HS-27A (cell line): ENCODE data around the gene MYH11.
"Not testable (repeated sequence)": the region's sequence is repeated elsewhere in the genome, so short reads cannot be mapped to it uniquely, and the experiment has no call there.

Source experiments
- DNase-seq: peaks from one replicate; pipeline ENCODE4 v3.0.0-alpha.2; 2012; ENCODE audit warnings: low read depth, missing footprints

The MYH11 gene

DNA sequence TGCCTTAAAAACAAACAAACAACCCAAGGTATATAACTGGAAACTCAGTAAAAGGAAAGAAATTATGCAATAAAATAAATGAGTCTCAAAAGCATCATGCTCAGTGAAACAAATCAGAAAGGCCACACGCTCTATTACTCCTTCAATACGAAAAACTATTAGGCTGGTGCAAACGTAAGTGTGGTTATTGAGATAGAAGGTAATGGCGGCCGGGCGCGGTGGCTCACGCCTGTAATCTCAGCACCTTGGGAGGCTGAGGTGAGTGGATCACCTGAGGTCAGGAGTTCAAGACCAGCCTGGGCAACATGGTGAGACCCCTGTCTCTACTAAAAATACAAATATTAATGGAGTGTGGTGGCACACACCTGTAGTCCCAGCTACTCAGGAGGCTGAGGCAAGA is 17.6 kb downstream of the MYH11 start:
- DNase-seq, result not testable (repeated sequence)

GRCh38 chr16:15837761-15838160 is 19.1 kb downstream of the MYH11 start:
- DNase-seq, result no peak

- DNase-seq, result no peak
These were observed 19.7 kb downstream of the MYH11 start for GRCh38 chr16:15836965-15837611.

- no peak for DNase-seq
These were observed 20.8 kb downstream of the MYH11 start for GRCh38 chr16:15836074-15836473.

DNA sequence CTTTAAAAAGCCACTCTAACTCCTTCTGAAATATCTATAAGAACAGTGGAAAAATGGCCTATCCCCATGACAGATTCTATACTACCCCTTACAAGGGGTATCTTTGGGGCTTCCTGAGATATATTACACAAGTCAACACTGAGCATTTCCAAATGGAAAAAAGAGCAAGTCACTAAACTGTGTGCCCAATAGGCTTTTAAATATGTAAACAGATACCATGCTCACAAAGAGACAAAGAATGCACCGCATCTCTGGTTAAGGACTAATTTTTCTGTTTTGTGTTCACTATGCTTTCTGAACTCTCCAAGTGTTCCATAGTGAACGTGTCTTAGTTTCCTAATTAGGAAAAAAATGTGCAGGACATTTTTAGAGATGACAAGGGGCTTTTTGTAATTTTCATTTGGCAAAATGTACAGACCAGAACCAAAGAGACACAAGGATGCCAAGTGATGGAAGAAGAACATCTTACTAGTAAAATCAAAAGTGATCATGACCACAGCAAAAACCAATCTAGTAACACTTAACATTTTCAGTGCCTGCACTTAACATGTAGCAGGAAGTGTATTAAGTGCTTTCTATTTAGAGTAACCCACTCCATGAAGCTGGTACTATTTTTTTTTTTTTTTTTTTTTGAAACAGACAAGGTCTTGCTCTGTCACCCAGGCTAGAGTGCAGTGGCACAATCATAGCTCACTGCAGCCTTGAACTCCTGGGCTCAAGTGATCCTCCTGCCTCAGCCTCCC is 21.5 kb downstream of the MYH11 start:
- DNase-seq, result no peak

DNA sequence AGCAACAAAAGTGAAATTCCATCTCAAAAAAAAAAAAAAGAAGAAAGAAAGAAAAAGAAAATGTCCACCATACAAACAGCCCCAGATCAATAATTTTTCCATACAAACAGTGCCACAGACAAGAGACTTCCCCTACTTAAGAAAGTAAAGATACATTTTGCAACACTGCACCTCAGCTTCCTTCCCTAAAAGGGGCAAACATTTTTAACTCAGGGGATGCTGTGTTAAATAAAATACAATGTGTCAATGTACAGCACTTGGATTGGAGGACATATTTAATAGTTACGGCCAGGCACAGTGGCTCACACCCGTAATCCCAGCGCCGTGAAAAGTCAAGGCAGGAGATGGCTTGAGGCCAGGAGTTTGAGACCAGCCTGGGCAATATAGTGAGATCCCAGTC is 22.3 kb downstream of the MYH11 start:
- DNase-seq, result no peak

DNA sequence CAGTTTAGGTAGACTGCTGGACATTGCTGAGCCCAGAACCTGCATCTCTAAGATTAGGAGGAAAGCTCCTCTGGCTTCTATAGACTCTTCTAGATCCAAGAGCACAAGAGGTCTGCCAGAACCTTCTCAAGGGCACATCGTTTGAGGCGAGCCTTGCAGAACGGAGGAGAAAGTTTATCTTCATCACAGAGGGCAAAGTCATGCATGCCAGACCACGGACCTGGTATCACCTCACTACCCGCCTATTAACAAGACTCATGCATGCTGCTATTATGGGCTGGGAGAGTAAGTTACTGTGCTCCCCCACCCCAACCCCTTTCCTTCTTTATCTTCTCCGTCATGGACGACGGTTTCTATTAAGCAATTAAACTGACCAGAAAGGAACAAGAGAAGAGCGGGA is 23.3 kb downstream of the MYH11 start:
- DNase-seq, result no peak

DNA sequence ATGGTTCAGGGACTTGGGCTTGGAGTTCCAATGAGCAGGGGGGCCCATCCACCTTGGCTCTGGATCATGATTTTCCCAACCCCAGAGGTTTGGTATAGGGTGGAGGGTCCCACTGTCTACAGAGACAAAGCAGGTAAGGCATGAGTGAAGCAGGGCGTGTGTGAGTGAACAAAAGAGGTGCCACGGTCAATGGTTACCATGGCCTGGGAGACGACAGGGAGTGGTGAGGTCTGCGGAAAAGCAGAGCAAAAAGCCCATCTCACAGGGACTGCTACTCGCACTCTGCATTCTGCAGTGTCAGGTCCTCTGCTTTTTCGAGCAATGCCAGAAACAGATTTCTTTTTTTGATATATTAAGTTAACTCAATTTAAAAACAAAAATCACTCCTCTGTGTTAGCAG is 24.6 kb downstream of the MYH11 start:
- DNase-seq, result no peak

GRCh38 chr16:15830832-15831451 is 25.9 kb downstream of the MYH11 start:
- no peak for DNase-seq

- DNase-seq, result no peak
These were observed 27.4 kb downstream of the MYH11 start for GRCh38 chr16:15829460-15829859.

DNA sequence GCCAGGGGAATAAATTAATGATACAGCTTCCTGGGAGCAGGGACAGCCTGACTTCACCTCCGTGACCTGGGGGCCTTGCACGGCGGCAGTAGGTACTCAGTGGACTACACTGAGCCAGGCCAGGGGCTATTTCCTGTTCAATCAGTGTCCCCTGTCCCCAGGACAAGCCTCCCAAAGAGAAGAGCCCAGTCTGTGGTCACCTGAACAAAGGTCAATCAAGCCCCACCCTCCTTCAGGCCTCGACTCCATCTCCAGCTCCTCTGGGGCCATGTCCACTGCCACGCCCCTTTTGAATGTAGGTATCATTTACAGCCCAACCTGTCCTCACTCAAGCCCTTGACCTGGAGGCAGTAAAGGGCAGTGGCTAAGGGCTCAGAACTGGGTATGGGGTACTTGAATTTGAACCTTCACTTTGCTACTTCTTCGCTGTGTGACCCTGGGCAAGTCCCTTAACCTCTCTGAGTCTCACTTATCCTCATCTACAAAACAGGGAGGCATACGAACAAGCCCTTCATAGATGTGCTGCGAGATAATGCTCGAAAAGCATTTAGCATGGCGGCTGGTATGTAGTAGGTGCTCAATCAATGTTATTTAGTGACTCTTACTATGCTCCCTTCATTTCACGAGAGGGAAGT is 29.0 kb downstream of the MYH11 start:
- no peak for DNase-seq

GRCh38 chr16:15827299-15827698 is 29.5 kb downstream of the MYH11 start:
- no peak for DNase-seq

- no peak for DNase-seq
These were observed 31.0 kb downstream of the MYH11 start for GRCh38 chr16:15825750-15826305.

DNA sequence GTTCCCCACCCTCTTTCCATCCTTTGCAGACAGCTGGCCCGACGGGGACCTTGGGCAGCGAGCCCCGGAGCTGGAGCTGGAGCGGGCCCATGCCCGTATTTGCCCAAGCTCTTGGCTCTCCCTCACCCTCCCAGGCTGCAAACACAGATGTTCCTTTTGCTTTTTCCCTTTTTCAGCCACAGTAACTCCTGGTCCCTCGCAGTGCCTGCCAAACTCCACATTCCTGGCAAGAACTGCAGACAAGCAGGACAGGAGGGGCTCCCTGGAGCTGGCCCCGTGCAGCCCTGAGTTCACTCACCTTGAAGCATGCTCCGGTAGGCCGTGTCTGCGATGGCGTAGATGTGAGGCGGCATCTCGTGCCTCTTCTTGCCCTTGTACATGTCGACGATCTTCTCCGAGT is 33.9 kb downstream of the MYH11 start:
- DNase-seq, result no peak

DNA sequence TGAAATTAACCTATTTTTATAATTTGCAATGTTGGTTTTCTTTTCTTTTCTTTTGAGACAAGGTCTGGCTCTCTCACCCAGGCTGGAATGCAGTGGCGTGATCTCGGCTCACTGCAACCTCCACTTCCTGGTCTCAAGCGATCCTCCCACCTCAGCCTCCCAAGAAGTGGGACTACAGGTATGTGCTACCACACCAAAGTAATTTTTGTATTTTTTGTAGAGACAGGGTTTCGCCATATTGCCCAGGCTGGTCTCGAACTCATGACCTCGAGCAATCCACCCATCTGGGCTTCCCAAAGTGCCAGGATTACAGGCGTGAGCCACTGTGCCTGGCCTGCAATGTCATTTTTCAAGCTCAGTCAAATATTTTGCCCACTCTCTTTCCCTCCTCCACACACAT is 36.0 kb downstream of the MYH11 start:
- no peak for DNase-seq

DNA sequence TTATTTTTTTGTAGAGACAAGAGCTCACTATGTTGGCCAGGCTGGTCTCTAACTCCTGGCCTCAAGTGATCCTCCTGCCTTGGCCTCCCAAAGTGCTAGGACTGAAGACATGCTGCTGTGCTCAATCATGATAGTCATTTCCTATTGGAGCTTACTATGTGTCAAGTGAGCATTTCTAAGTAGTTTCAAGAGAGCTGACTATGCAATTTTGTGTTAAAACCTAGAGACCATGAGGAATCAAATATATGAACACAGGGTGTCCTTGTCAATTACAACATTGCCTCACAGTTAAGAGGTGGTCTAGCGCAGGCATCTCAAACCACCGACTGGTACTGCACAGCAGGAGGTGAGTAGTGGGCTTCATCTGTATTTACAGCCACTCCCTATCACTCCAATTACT is 37.8 kb downstream of the MYH11 start:
- no peak for DNase-seq

DNA sequence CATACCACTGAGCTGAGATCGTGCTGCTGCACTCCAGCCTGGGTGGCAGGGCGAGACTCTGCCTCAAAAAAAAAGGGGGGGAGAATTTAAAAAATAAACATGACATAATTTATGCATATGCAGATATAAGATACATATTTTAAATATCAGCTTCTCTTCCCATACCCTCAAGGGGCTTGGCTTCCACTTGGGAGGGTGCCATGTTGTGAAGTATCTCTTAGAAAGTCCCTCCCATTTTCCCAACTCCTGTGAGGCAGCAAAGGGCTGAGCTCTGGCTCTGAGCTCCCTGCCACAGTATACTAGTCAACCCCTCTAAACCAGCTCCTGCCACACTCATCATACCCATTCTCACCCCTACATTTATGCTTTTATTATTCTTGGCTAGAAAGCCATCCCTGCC is 39.4 kb downstream of the MYH11 start:
- no peak for DNase-seq

- DNase-seq, result no peak
These were observed 40.6 kb downstream of the MYH11 start for GRCh38 chr16:15816228-15816627.

- DNase-seq, result not testable (repeated sequence)
These were observed 44.5 kb downstream of the MYH11 start for GRCh38 chr16:15812401-15812750.

- peak; percentile 74 for DNase-seq
These were observed 45.1 kb downstream of the MYH11 start for GRCh38 chr16:15811481-15812400.

DNA sequence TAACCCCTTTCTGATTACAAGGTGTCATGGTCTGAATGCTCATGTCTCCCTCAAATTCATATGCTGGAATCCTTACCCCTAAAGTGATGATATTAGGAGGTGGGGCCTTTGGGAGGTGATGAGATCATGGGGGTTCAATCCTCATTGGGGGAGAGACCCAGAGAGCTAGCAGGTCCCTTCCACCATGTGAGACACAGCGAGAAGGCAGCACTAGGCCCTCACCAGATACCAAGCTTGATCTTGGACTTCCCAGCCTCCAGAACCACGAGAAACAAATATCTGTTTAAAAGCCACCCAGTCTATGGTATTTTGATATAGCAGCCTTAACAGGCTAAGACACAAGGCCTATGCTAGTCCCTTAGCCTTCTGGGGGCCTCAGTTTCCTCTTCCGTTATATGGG is 45.9 kb downstream of the MYH11 start:
- no peak for DNase-seq

DNA sequence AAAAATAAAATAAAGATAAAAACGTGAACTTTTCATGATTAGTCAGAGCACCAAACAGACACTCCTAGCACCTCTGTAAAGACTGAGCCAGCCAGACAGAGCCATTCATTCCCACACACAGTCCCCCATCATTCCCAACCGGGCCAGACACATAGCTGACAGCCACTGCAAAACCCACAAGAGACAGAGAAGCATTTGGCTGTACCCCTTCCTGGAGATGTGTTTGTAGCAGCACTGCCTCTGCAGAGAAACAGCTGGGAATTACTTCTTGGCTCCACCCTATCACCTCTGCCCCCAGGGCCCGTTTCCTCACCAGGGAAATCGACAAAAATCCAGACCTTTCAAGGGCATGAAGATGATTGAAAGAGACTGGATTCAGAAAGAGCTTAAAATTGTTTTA is 46.4 kb downstream of the MYH11 start:
- DNase-seq, result no peak
